H1 (cell line): ENCODE data around the gene EGLN3.

Experiments
- BCL11A ChIP-seq, 2 experiments: IDR thresholded peaks; one replicate each; pipeline ENCODE4 v1.6.1; 2011; ENCODE audit warnings: low read depth in 2 of 2, low read length in 2 of 2, mild to moderate bottlenecking in 2 of 2
- CTCF ChIP-seq, 3 experiments: IDR thresholded peaks; 1 replicate in 2 of 3; 2 replicates in 1 of 3; pipeline versions ENCODE4 v1.5.1 to v1.6.1; 2011; ENCODE audit warnings: low read length in 3 of 3, mild to moderate bottlenecking in 3 of 3, inconsistent platforms in 2 of 3, low read depth in 1 of 3, moderate library complexity in 1 of 3; ENCODE audit not compliant: insufficient read depth in 1 of 3; ENCODE audit errors: control extremely low read depth in 1 of 3
- JUN ChIP-seq: IDR thresholded peaks from 2 replicates; pipeline ENCODE4 v1.6.1; 2011; ENCODE audit warnings: low read depth, mild to moderate bottlenecking, improper control_type of control experiment, low read length
- SP2 ChIP-seq: IDR thresholded peaks from 2 replicates; pipeline ENCODE4 v1.6.1; 2012; ENCODE audit warnings: mild to moderate bottlenecking, low read length, inconsistent platforms

DNA sequence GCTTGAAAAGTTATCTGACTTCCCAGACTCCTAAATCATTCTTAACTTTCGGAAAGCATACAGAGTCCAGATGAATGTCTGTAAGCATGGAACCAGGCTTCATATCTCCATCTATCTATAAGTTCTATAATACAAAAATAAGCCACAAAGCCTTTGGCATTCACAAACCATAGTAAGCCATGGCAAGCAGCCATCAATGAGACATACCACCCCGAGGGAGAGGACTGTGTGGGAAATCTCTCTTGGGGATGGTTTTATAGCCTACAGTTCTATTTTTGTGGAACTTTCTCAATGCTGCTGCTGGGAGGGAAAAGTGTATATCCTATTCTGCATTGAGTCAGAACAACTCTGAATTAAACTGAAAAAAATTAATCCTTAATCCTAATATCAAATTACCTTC, 20.4 kb downstream of the EGLN3 start:
- TF ChIP-seq SP2 = no peak
- no peak for TF ChIP-seq JUN
- TF ChIP-seq CTCF (IDR thresholded peaks at IDR 0.05; ENCODE audit: control extremely low read depth in 1 of 3, insufficient read depth in 1 of 3, low read depth in 1 of 3, low read length in 3 of 3) = no peak
- TF ChIP-seq BCL11A (IDR thresholded peaks at IDR 0.05; ENCODE audit: low read depth in 2 of 2, low read length in 2 of 2) = no peak
